Spleen (tissue), 7 donors: Measurements from ENCODE around the gene TEX38.

Experiments
- POLR2A ChIP-seq, 3 donors: fragments of 450-650 bp; IDR thresholded peaks; one replicate each; pipeline ENCODE4 v1.5.1; 2017; ENCODE audit warnings: antibody characterized with exemption in 3 of 3, mild to moderate bottlenecking in 1 of 3
- TF ChIP-seq, protein P1 (sequence below), 11 experiments: fragments of 200-600 bp in 7 of 11; fragments of 450-650 bp in 4 of 11; sonication (generic) in 4 of 11; IDR thresholded peaks in 8 of 11; conservative IDR thresholded peaks in 3 of 11; 1 replicate in 7 of 11; 2 replicates in 4 of 11; pipeline versions ENCODE4 v1.4.0 to v1.8.0; 2016 to 2021; ENCODE audit warnings: antibody characterized with exemption in 11 of 11, inconsistent platforms in 4 of 11, mild to moderate bottlenecking in 1 of 11
- donor health status: DM: no; HTN: no; CAD: no; lungs with moderate emphysema.
- donor health status: DM: no; HTN: no; CAD: no.
- donor health status: DM: no; HTN: no; CAD: no.

DNA sequence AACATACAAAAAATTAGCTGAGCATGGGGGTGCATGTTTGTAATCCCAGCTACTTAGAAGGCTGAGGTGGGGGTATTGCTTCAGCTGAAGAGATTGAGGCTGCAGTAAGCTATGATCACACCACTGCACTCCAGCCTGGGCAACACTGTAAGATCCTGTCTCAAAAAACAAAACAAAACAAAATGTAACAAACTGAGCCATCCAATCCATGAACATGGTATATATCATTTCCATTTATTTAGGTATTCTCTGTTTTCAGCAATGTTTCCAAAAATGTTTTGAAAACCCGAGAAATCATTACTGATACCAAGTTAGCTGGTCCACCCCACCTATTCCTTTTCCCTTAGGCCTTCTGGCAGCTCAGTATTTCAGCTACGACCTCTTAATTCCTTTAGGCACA is 21.9 kb upstream of the TEX38 start:
- TF ChIP-seq, protein P1, sequence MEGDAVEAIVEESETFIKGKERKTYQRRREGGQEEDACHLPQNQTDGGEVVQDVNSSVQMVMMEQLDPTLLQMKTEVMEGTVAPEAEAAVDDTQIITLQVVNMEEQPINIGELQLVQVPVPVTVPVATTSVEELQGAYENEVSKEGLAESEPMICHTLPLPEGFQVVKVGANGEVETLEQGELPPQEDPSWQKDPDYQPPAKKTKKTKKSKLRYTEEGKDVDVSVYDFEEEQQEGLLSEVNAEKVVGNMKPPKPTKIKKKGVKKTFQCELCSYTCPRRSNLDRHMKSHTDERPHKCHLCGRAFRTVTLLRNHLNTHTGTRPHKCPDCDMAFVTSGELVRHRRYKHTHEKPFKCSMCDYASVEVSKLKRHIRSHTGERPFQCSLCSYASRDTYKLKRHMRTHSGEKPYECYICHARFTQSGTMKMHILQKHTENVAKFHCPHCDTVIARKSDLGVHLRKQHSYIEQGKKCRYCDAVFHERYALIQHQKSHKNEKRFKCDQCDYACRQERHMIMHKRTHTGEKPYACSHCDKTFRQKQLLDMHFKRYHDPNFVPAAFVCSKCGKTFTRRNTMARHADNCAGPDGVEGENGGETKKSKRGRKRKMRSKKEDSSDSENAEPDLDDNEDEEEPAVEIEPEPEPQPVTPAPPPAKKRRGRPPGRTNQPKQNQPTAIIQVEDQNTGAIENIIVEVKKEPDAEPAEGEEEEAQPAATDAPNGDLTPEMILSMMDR (IDR thresholded peaks at IDR 0.05 in 8 of 11, conservative IDR thresholded peaks at IDR 0.05 in 3 of 11): no peak
- no peak for TF ChIP-seq POLR2A (IDR thresholded peaks at IDR 0.05)
